Measurements from ENCODE around the gene CDHR2.

Gene CDHR2

GRCh38 chr5:176548967-176549444 lies at the start of gene CDHR2:
CDHR2 (plus strand) TSS chr5:176549342; CDS start chr5:176565353, 16,011 bp downstream.
- no peak for DNase-seq
- intact Hi-C loops (cut with DNase I): no loop called here

DNA sequence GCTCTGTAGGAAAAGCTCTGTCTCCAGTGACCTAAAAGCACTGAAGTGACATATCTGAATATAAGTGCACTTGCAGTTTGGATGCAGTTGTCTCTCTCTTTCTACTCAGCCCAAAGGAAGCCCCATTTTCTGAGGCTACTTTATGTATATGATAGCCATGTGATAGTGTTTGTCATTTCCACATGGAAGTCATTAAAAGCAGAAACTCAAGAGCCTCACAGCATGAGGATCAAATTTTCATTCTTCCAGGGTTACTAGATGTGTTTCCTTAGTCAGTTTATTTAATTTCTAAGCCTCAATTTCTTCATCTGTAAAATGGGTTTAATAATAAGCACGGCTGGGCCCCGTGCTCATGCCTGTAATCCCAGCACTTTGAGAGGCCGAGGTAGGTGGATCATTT lies 48.6 kb upstream of the CDHR2 start:
- intact Hi-C loops (cut with DNase I): no loop called here

GRCh38 chr5:176501333-176501732 lies 47.8 kb upstream of the CDHR2 start:
- intact Hi-C loops (cut with DNase I): no loop called here
- no peak for DNase-seq

More for the DNA sequence above, 48.6 kb upstream of the CDHR2 start:
- no peak for DNase-seq

- DNase-seq: no peak
- intact Hi-C loops (cut with DNase I): no loop called here
Measured at GRCh38 chr5:176503496-176503895, 45.6 kb upstream of the CDHR2 start.

- intact Hi-C loops (cut with DNase I): no loop called here
- no peak for DNase-seq
Measured at GRCh38 chr5:176507911-176508310, 41.2 kb upstream of the CDHR2 start.

GRCh38 chr5:176508603-176509002 lies 40.5 kb upstream of the CDHR2 start:
- intact Hi-C loops (cut with DNase I): no loop called here
- DNase-seq: no peak

DNA sequence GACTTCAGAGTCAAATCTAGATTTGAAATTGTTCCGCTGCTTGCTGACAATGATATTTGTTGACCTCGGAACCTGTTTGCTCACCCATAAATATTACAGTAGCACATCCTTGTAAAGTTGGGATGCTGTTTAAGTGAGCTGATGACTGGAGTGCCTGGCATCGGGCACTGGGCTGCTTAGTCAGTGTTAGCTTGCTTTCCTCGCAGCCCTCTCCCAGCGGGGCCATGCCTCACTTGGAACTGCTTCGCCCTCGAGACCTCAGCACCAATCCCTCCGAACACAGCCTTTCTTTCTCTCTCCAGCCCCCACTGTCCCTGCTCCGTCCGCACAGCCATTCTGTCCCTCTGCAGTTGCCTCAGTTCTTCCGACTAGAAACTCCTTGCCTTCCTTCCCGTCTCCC lies 35.4 kb upstream of the CDHR2 start:
- intact Hi-C loops (cut with DNase I): no loop called here
- DNase-seq: no peak

DNA sequence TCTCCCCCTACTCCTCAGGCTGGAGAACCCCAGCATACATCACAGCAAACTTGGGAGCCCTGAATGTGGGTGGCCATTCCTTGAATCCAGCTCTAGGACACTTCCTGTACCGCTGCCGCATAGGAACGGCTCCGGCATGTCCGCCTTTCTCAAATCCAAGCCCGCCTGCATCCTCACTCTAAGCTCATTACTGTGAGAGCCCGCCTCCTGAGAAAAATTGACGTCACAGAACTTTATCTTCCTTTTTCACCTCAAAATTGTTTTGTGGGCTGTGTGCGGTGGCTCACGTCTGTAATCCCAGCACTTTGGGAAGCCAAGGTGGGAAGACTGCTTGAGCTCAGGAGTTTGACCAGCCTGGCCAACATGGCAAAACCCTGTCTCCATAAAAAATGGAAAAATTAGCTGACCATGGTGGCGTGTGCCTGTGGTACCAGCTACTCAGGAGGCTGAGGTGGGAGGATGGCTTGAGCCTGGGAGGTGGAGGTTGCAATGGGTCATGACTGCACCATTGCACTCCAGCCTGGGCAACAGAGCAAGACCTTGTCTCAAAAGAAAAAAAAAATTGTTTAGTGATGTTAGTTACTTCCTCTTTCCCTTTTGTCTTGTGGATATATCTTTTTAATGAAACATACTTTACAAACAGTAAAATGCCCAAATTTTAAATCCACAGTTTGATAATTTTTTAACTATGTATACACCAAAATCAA lies 34.7 kb upstream of the CDHR2 start:
- intact Hi-C loops (cut with DNase I): no loop called here
- DNase-seq: no peak

DNA sequence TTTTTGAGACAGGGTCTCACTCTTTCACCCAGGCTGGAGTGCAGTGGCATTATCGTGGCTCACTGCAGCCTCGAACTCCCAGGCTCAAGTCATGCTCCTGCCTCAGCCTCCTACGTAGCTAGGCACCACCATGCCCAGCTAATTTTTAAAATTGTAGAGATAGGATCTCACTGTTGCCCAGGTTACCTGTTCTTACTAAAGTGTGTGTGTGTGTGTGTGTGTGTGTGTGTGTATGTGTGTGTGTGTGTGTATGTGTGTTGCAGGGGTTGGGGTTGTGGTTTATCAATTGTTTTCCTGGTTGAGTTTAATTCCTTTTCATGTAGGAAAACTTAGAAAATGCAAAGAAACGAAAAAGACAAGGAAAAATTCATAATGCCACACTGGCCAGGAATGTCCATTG lies 33.7 kb upstream of the CDHR2 start:
- DNase-seq: no peak
- intact Hi-C loops (cut with DNase I): no loop called here

DNA sequence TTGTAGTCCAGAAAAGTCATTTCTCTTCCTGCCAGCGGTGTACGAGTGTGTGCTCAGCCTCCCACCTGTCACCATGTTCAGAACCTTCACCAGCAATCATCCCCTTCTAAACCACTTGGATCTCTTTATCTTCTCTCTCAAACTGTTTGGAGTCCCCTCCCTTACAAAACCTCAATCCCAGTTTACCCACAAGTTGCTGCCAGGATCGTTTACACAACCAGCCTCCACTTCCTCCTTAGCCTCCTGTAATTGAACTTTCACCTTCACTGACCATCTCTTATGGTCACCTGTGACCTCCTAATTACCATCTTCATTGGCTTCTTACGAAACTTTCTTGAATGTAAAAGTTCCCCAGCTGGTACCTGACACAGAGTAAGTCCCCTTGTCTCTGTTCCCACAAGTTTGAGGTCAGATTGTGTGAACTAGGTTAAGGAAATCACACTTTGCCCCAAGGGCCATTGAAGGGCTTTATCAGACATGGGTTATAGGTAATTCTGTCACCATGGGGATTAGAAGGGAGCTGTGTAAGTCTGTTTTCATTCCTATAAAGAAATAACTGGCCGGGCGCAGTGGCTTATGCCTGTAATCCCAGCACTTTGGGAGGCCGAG lies 32.0 kb upstream of the CDHR2 start:
- DNase-seq: no peak
- intact Hi-C loops (cut with DNase I): no loop called here

- intact Hi-C loops (cut with DNase I): no loop called here
- no peak for DNase-seq
Measured at GRCh38 chr5:176519810-176520720, 29.1 kb upstream of the CDHR2 start.

DNA sequence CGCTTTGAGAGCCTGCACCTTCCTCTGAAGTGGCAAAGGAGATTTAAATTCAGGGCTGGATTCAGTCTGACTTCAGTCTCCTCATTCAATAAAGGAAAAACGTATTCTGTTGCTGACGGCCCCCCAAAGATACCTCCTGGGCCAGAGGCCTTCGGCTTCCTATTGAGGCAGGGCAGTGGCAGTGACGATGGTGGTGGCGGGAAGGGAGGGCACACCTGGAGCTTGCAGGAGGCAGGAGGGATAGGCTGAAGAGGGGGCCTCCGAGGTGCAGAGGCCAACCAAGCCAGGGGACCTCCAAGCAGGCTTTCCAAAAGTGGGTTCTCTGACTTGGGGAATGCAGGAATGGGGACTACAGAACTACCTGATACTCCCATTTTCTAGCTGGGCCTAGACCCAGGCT lies 27.9 kb upstream of the CDHR2 start:
- intact Hi-C loops (cut with DNase I): no loop called here
- DNase-seq: no peak

DNA sequence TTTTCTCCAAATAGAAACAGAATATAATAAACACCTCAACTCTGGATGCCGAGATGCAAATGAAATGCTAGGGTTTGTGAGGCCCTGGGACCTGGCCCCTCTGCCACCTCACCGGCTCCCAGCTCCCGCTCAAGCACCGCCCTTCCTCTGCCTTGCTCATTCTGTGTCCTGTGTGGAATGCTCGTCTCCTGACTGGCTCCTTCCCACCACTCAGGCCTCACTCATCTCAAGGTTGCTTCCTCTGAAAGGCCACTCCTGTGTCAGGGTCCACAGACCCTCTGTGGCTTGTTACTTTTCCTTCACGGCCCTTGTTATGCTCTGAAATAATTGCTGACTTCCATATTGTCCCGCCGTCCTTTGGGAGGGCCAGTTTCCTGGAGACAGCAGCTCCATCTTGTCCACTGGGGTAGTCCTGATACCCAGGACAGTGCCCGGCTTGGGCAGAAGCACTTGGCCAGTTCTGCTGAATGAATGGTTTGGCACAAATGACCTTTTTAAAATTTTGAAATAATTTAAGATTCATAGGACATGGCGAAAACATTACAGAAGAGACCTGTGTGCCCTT lies 27.4 kb upstream of the CDHR2 start:
- intact Hi-C loops (cut with DNase I): no loop called here
- DNase-seq: no peak

GRCh38 chr5:176524138-176524537 lies 25.0 kb upstream of the CDHR2 start:
- peak in 1 of 10 donors; percentile 61 for DNase-seq
- intact Hi-C loops (cut with DNase I): no loop called here

DNA sequence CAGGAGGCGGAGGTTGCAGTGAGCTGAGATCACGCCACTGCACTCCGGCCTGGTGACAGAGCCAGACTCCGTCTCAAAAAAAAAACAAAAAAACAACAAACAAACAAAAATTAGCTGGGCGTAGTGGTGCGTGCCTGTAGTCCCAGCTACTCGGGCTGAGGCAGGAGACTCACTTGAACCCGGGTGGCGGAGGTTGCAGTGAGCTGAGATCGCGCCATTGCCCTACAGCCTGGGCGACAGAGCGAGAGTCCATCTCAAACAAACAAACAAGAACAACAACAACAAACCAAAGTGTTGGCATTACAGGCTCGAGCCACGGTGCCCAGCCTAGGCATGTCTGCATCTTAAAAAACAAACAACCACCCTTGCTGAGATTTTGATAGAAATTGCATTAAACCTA lies 24.2 kb upstream of the CDHR2 start:
- intact Hi-C loops (cut with DNase I): no loop called here
- peak in 2 of 10 donors; percentile 20 to 60 for DNase-seq

GRCh38 chr5:176525677-176526076 lies 23.5 kb upstream of the CDHR2 start:
- intact Hi-C loops (cut with DNase I): no loop called here
- peak in 2 of 10 donors; percentile 40 to 58 for DNase-seq

DNA sequence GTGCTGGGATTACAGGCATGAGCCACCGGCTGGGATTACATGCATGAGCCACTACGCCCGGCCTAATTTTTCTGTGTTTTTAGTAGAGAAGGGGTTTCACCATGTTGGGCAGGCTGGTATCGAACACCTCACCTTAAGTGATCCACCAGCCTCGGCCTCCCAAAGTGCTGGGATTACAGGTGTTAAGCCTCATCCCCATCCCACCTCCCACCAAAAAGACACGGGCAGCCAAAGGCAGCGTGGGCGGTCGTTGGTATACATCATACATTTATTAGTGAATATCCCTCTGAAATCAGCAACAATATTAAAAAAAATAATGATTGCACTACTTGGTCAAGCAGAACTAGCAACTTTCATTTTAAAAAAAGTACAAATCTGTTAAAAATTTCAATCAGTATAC lies 22.7 kb upstream of the CDHR2 start:
- DNase-seq: peak in 2 of 10 donors; percentile 15 to 53
- intact Hi-C loops (cut with DNase I): no loop called here

DNA sequence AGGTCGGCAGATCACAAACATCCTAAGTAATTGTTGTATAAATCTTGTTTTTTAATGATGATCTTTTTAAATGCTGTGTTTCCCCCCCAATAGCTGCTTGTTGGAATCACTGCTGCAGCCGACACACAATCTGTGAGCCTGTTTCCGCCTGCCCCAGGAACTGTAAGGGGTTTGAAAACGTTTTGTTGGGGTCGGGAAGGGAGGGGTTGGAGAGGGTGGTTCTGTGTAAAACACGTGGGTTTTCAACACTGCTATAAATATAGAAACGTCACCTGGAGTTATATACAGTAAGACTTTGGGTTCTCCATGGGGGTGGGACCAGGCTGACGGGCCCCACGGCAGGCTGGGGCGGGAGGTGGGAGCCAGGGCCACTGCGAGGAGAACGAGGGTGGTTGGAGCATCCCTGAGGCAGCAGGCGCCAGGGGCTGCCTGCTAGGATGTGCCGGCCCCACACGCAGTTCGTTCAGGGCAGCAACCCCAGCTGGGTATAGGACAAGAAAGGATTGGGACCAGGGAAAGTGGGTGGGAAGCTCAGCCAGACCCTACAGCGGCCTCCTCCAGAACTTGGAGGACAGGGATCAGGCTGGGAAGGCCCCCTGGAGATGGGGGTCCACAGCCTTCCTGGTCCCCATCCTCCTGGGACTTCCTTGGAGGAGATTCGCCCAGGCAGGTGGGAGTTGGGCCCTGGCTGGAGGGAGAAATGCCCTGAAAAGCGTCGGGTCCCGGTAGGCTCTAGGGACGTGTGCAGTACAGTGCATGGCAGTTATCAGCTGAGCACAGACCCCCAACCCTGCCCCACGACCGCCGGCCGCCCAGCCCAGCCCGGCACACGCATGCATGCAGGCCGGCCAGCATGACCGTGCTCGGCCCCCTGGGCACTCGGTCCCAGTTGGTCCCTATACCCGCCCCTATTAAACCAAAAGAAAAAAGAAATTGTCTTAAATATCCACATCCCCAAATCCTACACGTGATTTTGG lies 21.6 kb upstream of the CDHR2 start:
- intact Hi-C loops (cut with DNase I): no loop called here
- peak in 2 of 10 donors; percentile 34 to 56 for DNase-seq

DNA sequence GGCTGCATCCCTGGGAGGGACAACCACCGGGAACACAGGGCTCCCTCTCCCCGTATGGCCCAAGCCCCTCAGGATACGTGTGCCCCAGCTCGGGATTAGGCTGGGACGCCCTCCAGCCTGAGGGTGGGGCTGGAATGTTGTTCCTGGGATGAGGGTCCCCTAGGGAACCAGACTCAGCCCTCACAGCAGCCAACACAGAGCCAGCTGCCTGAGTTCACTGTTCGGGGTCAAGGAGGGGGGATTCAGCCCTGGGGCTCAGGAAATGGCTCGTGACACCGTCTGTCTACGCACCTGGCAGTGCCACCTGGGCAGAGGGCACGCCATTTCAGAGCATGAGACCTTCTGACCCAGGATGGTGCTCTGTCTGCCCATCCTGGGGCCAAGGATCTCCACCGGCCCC lies 20.8 kb upstream of the CDHR2 start:
- peak in 2 of 10 donors; percentile 55 to 56 for DNase-seq
- intact Hi-C loops (cut with DNase I): no loop called here

DNA sequence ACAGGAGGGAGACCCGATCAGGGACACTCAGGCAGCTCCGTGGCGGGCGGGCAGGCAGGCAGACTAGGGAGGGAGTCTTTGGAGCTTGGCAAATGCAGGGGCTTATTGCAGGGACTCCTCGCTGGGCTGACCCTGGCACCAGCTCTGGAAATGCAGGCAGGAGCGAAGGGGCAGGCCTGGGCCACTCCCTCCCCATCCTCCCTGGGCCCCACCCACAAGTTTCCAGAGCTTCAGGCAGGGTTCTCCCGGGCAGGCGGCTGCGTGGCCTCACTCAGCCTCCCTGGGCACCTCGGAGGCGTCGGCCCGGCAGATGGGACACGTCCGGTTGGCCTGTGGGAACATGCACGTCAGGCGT lies 20.4 kb upstream of the CDHR2 start:
- intact Hi-C loops (cut with DNase I): no loop called here

More for the DNA sequence above, 20.4 kb upstream of the CDHR2 start:
- peak in 1 of 10 donors; percentile 72 for DNase-seq

Data from posterior cingulate gyrus (tissue), 11 donors.